Nasal cavity respiratory epithelium epithelial cell of viscerocranial mucosa (primary cell): ENCODE data around the gene EMSY. TPM values are rescaled to one million over a fixed set of nuclear protein-coding genes. Genes with fewer than 3 reads are reported as not detected.

Source experiments
- total RNA-seq: library from RNA; depleted of rRNA; stranded (reverse); fragments of >200 nt; gene quantifications from 2 replicates; pipeline ENCODE4 v1.2.3, GENCODE V29; 2014

The EMSY gene
- total RNA-seq: 5.8 and 9.1 TPM in 2 replicates

GRCh38 chr11:76444384-76445120 lies at the start of gene EMSY:
TSS of gene EMSY (plus strand) at chr11:76445018. CDS start at chr11:76446939, 1,921 bp downstream.

Other genes starting within 250 kb of the EMSY start
- 0.21 and 0.34 TPM in 2 replicates for gene WNT11, start 238.5 kb upstream of the EMSY start, total RNA-seq
- 45.6 and 58.4 TPM in 2 replicates for gene THAP12, start 63.9 kb upstream of the EMSY start, total RNA-seq
- under 0.01 and 0.57 TPM in 2 replicates for gene GVQW3, start 63.7 kb upstream of the EMSY start, total RNA-seq
- under 0.01 and 0.07 TPM in 2 replicates for gene LRRC32, start 225.7 kb downstream of the EMSY start, total RNA-seq